SJCRH30 (cell line): ENCODE measurements around the gene RALBP1. TPM values are rescaled to one million over a fixed set of nuclear protein-coding genes. Genes with fewer than 3 reads are reported as not detected.
A peak's percentile ranks its signal among the peaks of the same experiment; 100 is the strongest.

Source experiments
- DNase-seq, 2 experiments: peaks; one replicate each; pipeline ENCODE4 v3.0.0-alpha.2; 2015 to 2020
- H3K27ac ChIP-seq: fragments of 250-450 bp; sonication (Bioruptor Pico); 2 replicates; pipeline ENCODE4 v1.5.1; 2020; ENCODE audit warnings: mild to moderate bottlenecking, moderate library complexity
- H3K27me3 ChIP-seq: fragments of 250-450 bp; sonication (Bioruptor Pico); 2 replicates; pipeline ENCODE4 v1.5.1; 2020; ENCODE audit warnings: mild to moderate bottlenecking, moderate library complexity
- H3K36me3 ChIP-seq: fragments of 250-450 bp; sonication (Bioruptor Pico); 2 replicates; pipeline ENCODE4 v1.5.1; 2020; ENCODE audit warnings: mild to moderate bottlenecking, moderate library complexity
- H3K4me1 ChIP-seq: fragments of 250-450 bp; sonication (Bioruptor Pico); 2 replicates; pipeline ENCODE4 v1.5.1; 2020; ENCODE audit warnings: mild to moderate bottlenecking, moderate library complexity
- H3K4me3 ChIP-seq: fragments of 250-450 bp; sonication (Bioruptor Pico); 2 replicates; pipeline ENCODE4 v1.5.1; 2020; ENCODE audit warnings: mild to moderate bottlenecking, moderate library complexity
- H3K9me3 ChIP-seq: fragments of 250-450 bp; sonication (Bioruptor Pico); replicated peaks from 2 replicates; pipeline ENCODE4 v1.5.1; 2020; ENCODE audit warnings: mild to moderate bottlenecking, moderate library complexity
- total RNA-seq: library from RNA; depleted of rRNA; stranded (reverse); fragments of >200 nt; shearing (Covaris generic); gene quantifications from 2 replicates; pipeline ENCODE4 v1.2.3, GENCODE V29; 2014; rRNA removed

The RALBP1 gene
- total RNA-seq, 1 experiment from 2014 or later = 34.7 TPM

DNA sequence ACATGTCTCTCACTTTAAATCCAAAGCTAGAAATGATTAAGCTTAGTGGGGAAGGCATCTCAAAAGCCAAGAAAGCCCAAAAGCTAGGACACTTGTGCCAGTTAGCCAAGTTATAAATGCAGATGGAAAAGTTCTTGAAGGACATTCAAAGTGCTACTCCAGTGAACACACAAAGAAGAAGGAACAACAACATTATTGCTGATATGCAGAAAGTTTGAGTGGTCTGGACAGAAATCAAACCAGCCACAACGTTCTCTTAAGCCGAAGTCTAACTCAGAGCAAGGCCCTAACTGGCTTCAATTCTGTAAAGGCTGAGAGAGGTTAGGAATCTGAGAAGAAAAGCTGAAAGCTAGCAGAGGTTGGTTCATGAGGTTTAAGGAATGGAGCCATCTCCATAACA, 90.1 kb downstream of the RALBP1 start:
- DNase-seq = no peak
- no peaks in the 10 kb centered on the region for H3K27me3 ChIP-seq
- H3K9me3 ChIP-seq = no peaks in the 10 kb centered on the region
- no peaks in the 10 kb centered on the region for H3K4me1 ChIP-seq
- H3K27ac ChIP-seq = no peak overlapping the region
- peaks cover 14% of the 10 kb centered on the region for H3K36me3 ChIP-seq
- no peak overlapping the region for H3K4me3 ChIP-seq

DNA sequence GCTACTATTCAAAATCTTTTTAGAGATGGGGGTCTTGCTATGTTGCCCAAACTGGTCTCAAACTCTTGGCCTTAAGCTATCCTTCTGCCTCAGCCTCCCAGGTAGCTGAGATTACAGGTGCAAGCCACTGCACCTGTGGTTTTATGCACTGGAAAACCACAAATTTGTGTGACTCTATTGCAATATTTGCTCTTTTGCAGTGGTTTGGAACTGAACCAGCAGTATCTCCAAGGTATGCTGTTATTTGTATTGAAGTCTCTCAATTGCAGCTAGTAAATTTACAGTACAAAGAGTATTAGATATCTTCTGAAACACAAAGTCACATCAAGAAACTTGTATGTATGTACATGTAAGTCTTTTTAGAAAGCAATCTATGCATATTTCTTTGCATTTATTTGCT, 92.9 kb downstream of the RALBP1 start:
- no peaks in the 10 kb centered on the region for H3K27me3 ChIP-seq
- H3K36me3 ChIP-seq = peaks cover 20% of the 10 kb centered on the region
- no peak for DNase-seq
- H3K4me1 ChIP-seq = no peaks in the 10 kb centered on the region
- no peak overlapping the region for H3K27ac ChIP-seq
- no peaks in the 10 kb centered on the region for H3K9me3 ChIP-seq
- no peak overlapping the region for H3K4me3 ChIP-seq

DNA sequence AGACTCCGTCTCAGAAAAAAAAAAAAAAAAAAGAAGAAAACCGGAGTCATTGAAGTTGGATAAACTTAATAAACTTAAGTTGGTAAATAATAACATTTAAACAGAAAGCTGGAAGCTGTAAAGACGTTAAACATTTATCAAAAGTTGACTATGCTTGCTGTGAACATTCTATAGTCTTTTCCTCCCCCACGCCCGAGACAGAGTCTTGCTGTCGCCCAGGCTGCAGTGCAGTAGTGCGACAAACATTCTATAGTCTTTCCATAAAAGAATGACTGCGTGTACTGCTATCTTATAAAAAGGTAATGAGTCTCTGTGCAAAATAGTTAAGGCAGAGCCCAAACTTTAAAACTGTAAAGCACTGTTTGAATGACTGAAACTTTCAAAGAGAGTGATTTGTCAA, 93.9 kb downstream of the RALBP1 start:
- peaks cover 20% of the 10 kb centered on the region for H3K36me3 ChIP-seq
- DNase-seq = no peak
- no peak overlapping the region for H3K4me3 ChIP-seq
- H3K9me3 ChIP-seq = no peaks in the 10 kb centered on the region
- H3K27ac ChIP-seq = no peak overlapping the region
- H3K4me1 ChIP-seq = no peaks in the 10 kb centered on the region
- no peaks in the 10 kb centered on the region for H3K27me3 ChIP-seq

DNA sequence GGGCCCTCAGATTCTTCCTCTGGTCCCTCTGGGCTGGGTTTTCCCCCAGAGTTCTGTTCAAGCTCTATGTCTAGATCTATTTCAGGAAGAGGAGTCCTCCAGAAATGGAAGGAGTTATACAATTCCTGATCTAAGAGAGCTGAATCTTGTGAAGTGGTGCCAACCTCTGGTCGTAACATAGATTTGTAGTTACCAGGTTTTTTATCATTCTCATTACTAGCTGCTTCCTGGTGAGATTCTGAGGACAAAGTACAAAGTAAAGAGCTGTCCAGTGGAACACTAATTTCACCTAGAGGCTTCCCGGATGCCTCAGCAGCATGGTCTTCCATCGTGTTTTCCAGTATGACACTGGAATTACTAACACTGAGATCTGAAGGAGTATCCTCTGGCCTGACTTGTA, 94.9 kb downstream of the RALBP1 start:
- H3K36me3 ChIP-seq = peaks cover 23% of the 10 kb centered on the region
- DNase-seq = no peak

GRCh38 chr18:9571546-9571945, 96.2 kb downstream of the RALBP1 start:
- Histone ChIP-seq H3K27ac (no peak overlapping the region), H3K9me3 (no peaks in the 10 kb centered on the region), H3K27me3 (no peaks in the 10 kb centered on the region), H3K4me3 (no peak overlapping the region), H3K36me3 (peaks cover 26% of the 10 kb centered on the region), H3K4me1 (no peaks in the 10 kb centered on the region)
- DNase-seq = no peak

More for the DNA sequence above, 94.9 kb downstream of the RALBP1 start:
- Histone ChIP-seq H3K27me3 (no peaks in the 10 kb centered on the region), H3K9me3 (no peaks in the 10 kb centered on the region), H3K4me1 (no peaks in the 10 kb centered on the region), H3K4me3 (no peak overlapping the region), H3K27ac (no peak overlapping the region)

- DNase-seq = no peak
- H3K4me1 ChIP-seq = no peaks in the 10 kb centered on the region
- H3K36me3 ChIP-seq = peaks cover 39% of the 10 kb centered on the region
- no peaks in the 10 kb centered on the region for H3K27me3 ChIP-seq
- H3K4me3 ChIP-seq = no peak overlapping the region
- no peaks in the 10 kb centered on the region for H3K9me3 ChIP-seq
- H3K27ac ChIP-seq = no peak overlapping the region
Measured at GRCh38 chr18:9574473-9575115, 99.3 kb downstream of the RALBP1 start.

- Histone ChIP-seq H3K4me1 (no peaks in the 10 kb centered on the region), H3K36me3 (peaks cover 30% of the 10 kb centered on the region), H3K27me3 (no peaks in the 10 kb centered on the region), H3K27ac (no peak overlapping the region), H3K9me3 (no peaks in the 10 kb centered on the region), H3K4me3 (no peak overlapping the region)
- peak; percentile 9 to 55 for DNase-seq
Measured at GRCh38 chr18:9575558-9575957, 100.2 kb downstream of the RALBP1 start.

- peaks cover 37% of the 10 kb centered on the region for H3K36me3 ChIP-seq
- DNase-seq = no peak
- no peaks in the 10 kb centered on the region for H3K4me1 ChIP-seq
- no peaks in the 10 kb centered on the region for H3K9me3 ChIP-seq
- H3K27ac ChIP-seq = no peak overlapping the region
- no peak overlapping the region for H3K4me3 ChIP-seq
- no peaks in the 10 kb centered on the region for H3K27me3 ChIP-seq
Measured at GRCh38 chr18:9577361-9577760, 102.0 kb downstream of the RALBP1 start.

DNA sequence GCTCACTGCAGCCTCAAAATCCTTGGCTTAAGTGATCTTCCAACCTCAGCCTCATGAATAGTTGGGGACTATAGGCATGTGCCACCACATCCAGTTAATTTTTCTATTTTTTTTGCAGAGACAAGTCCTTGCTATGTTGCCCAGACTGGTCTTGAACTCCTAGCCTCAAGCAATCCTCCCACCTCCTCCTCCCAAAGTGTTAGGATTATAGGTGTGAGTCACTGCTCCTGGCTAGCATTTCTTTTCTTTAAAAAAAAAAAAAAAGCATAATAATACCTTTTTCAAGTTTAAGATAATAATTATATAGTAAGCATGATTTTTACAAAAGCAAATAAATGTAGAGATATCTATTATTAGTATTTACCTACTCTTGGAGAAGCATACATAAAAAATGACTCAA, 103.0 kb downstream of the RALBP1 start:
- Histone ChIP-seq H3K4me3 (no peak overlapping the region), H3K27me3 (no peaks in the 10 kb centered on the region), H3K9me3 (no peaks in the 10 kb centered on the region), H3K36me3 (peaks cover 40% of the 10 kb centered on the region), H3K4me1 (no peaks in the 10 kb centered on the region), H3K27ac (no peak overlapping the region)
- no peak for DNase-seq

GRCh38 chr18:9581667-9582066, 106.4 kb downstream of the RALBP1 start:
- H3K9me3 ChIP-seq = no peaks in the 10 kb centered on the region
- H3K27ac ChIP-seq = no peak overlapping the region
- no peak for DNase-seq
- H3K4me1 ChIP-seq = no peaks in the 10 kb centered on the region
- no peaks in the 10 kb centered on the region for H3K27me3 ChIP-seq
- H3K4me3 ChIP-seq = no peak overlapping the region
- peaks cover 36% of the 10 kb centered on the region for H3K36me3 ChIP-seq

DNA sequence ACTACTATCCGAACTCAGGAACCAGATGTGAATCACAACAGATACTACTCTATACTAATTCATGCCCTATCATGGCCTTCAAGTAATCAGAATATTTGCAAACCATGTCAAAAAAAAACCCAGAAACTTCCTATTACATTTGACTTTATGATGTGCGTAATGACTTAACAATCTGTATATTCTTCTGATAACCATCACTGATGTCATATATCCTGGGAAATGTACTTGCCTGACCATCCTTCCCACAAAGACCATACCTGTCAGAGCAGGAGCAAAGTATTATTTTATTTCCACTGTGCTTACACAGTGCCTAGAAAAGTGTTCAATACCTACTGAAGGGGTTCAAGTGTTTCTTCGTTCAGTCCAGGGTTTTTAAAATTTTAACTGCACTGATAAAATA, 111.5 kb downstream of the RALBP1 start:
- Histone ChIP-seq H3K4me1 (no peaks in the 10 kb centered on the region), H3K27me3 (no peaks in the 10 kb centered on the region), H3K4me3 (no peak overlapping the region), H3K36me3 (peaks cover 21% of the 10 kb centered on the region; the same call in 1 of the 2 replicates), H3K9me3 (no peaks in the 10 kb centered on the region), H3K27ac (no peak overlapping the region)
- no peak for DNase-seq

Other genes with a start within 250 kb of the RALBP1 start
- 33.9 and 39.4 TPM in 2 replicates for gene TWSG1, start 140.7 kb upstream of the RALBP1 start, total RNA-seq
- gene PPP4R1, start 139.0 kb downstream of the RALBP1 start, total RNA-seq = 51.8 and 53.4 TPM in 2 replicates
- 7.1 and 8.1 TPM in 2 replicates for gene RAB31, start 232.8 kb downstream of the RALBP1 start, total RNA-seq